ENCODE data around the gene ACVRL1. TPM values are rescaled to one million over a fixed set of nuclear protein-coding genes. Genes with fewer than 3 reads are reported as not detected.

Gene ACVRL1
- total RNA-seq, 3 donors from 2014 or later (not counting 1 experiment from before 2014, with no cell fraction given): 0.57 TPM; not detected in 2

DNA sequence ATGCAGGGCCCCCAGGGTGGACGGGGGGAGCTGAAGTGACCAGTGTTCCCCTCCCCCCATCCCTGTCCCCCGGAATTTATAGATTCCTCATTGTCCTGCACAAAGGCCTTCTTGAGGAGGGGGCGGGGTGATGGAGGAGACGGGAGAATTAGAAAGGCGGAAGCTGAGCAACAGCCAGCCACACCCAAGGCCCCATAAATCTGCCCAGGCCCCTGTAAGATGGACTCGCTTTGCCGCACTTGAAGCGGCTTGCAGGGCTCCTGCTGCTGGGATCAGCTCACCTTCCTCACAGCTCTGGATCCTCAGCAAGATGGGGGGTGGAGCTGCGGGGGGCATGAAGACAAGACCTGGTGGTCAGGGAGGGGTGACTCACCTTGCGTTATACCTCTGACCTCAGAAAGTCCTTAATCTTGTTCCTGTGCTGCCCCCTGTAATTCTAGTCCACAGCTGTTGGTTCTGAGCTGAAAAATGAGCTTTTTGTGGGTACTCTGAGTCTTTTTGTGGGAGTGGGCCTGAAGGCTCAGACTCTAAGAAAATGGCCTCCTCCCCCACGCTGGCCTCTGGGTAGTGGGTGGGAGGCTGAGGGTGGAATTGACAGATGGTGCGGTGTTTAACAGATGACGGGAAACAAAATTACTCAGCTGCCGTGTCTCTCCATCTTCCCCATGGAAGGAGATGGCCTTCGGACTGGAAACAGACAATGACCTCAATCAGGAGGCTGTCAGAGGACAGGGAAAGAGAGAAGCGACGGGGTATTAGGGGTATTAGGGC, 35.2 kb upstream of the ACVRL1 start:
- no peak overlapping the region for H3K4me3 Mint-ChIP-seq

DNA sequence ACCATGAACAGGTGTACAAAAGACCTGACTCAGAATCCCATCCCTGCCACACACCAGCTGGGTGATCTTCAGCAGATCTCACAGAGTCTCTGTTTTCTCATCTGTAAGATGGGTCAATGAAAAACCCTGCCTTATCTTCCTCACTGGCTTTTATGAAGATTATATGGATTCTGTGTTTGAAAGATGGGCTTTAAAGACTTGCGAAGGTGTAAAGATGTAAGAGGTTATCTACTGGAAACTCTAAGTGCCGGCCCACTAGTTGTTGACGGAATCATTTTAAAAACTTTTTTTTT, 34.7 kb upstream of the ACVRL1 start:
- no peak overlapping the region for H3K4me3 ChIP-seq (ENCODE audit: low read length)
- TF ChIP-seq, protein P1, sequence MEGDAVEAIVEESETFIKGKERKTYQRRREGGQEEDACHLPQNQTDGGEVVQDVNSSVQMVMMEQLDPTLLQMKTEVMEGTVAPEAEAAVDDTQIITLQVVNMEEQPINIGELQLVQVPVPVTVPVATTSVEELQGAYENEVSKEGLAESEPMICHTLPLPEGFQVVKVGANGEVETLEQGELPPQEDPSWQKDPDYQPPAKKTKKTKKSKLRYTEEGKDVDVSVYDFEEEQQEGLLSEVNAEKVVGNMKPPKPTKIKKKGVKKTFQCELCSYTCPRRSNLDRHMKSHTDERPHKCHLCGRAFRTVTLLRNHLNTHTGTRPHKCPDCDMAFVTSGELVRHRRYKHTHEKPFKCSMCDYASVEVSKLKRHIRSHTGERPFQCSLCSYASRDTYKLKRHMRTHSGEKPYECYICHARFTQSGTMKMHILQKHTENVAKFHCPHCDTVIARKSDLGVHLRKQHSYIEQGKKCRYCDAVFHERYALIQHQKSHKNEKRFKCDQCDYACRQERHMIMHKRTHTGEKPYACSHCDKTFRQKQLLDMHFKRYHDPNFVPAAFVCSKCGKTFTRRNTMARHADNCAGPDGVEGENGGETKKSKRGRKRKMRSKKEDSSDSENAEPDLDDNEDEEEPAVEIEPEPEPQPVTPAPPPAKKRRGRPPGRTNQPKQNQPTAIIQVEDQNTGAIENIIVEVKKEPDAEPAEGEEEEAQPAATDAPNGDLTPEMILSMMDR (IDR thresholded peaks at IDR 0.05): no peak
- no peaks in the 10 kb centered on the region for H3K9me3 ChIP-seq (ENCODE audit: control insufficient read depth, insufficient read depth, low read length)
- no peak for ATAC-seq
- H3K4me3 Mint-ChIP-seq: no peak overlapping the region
- H3K36me3 Mint-ChIP-seq: no peaks in the 10 kb centered on the region
- peaks cover 17% of the 10 kb centered on the region for H3K4me1 ChIP-seq (ENCODE audit: control insufficient read depth, insufficient read depth, low read length)
- peaks cover 41 to 46% of the 10 kb centered on the region in 2 donors for H3K27me3 Mint-ChIP-seq (ENCODE audit: low read depth in 2 of 2)
- no peak overlapping the region for H3K27ac ChIP-seq (ENCODE audit: low read length)
- peaks cover 19% of the 10 kb centered on the region for H3K27me3 ChIP-seq (ENCODE audit: control insufficient read depth, insufficient read depth, low read length)
- intact Hi-C loops (cut with micrococcal nuclease): no loop called here
- no peaks in the 10 kb centered on the region for H3K9me3 Mint-ChIP-seq
- H3K4me1 Mint-ChIP-seq: peaks cover 0 to 17% of the 10 kb centered on the region in 2 donors
- no peaks in the 10 kb centered on the region for H3K36me3 ChIP-seq (ENCODE audit: control insufficient read depth, insufficient read depth, low read length)
- no peak for DNase-seq
- WGBS (ENCODE audit: insufficient coverage): 100% methylated on average over 1 of the region's 3 CpGs
- H3K27ac Mint-ChIP-seq: no peak overlapping the region

More for the DNA sequence above, 35.2 kb upstream of the ACVRL1 start:
- H3K9me3 Mint-ChIP-seq: no peaks in the 10 kb centered on the region
- Histone ChIP-seq H3K4me1 (ENCODE audit: control insufficient read depth, insufficient read depth, low read length) (peaks cover 17% of the 10 kb centered on the region), H3K36me3 (ENCODE audit: control insufficient read depth, insufficient read depth, low read length) (no peaks in the 10 kb centered on the region), H3K4me3 (ENCODE audit: low read length) (no peak overlapping the region), H3K9me3 (ENCODE audit: control insufficient read depth, insufficient read depth, low read length) (no peaks in the 10 kb centered on the region), H3K27ac (ENCODE audit: low read length) (no peak overlapping the region), H3K27me3 (ENCODE audit: control insufficient read depth, insufficient read depth, low read length) (peaks cover 19% of the 10 kb centered on the region)
- TF ChIP-seq, protein P1 (IDR thresholded peaks at IDR 0.05): no peak
- H3K36me3 Mint-ChIP-seq: no peaks in the 10 kb centered on the region
- H3K27me3 Mint-ChIP-seq (ENCODE audit: low read depth in 2 of 2): peaks cover 47 to 51% of the 10 kb centered on the region in 2 donors
- ATAC-seq: no peak
- no peak overlapping the region for H3K27ac Mint-ChIP-seq
- no peak for DNase-seq
- WGBS (ENCODE audit: insufficient coverage): 87% methylated on average over 16 of the region's 17 CpGs
- peaks cover 0 to 17% of the 10 kb centered on the region in 2 donors for H3K4me1 Mint-ChIP-seq
- intact Hi-C loops (cut with micrococcal nuclease): no loop called here

DNA sequence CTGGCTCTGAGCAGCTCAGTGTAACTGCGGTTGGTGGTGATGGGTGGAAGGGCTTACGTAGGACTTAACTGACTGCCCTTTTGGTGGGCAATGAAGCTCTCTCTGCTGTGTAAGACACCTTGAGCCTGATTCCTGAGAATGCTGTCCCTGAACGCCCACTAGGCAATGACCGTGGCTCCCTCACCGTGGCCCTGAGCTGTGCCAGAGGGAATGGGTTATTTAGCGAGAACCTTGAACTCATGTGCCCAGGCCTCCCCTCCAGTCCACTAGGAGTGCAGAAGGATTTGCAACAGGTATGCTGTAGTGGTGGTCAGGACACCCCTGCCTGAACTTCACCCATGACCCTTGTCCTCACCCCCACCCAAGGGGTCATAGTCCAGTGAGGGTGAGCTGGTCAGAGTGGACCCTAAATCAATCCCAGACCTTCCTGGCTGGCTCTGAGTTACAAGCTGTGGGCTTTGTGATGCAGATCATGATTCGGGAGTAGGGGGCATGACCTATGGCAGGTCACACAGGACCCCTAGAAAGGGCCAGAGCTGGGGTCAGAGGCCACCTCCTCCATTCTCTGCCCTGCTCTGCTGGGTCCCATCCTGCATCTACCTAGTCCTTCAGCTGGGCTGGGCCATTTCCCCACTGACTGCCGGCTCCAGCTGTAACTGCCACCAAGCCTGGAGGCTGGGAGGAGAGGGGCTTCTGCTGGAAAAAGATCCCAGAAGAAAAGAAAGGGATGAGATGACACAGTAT, 33.9 kb upstream of the ACVRL1 start:
- Mint-ChIP-seq H3K36me3 (no peaks in the 10 kb centered on the region), H3K9me3 (no peaks in the 10 kb centered on the region), H3K27ac (no peak overlapping the region), H3K4me3 (no peak overlapping the region), H3K4me1 (peaks cover 0 to 17% of the 10 kb centered on the region in 2 donors), H3K27me3 (ENCODE audit: low read depth in 2 of 2) (peaks cover 33 to 39% of the 10 kb centered on the region in 2 donors)
- H3K4me3 ChIP-seq (ENCODE audit: low read length): no peak overlapping the region
- no peaks in the 10 kb centered on the region for H3K9me3 ChIP-seq (ENCODE audit: control insufficient read depth, insufficient read depth, low read length)
- no peak for ATAC-seq
- intact Hi-C loops (cut with micrococcal nuclease): no loop called here
- no peaks in the 10 kb centered on the region for H3K36me3 ChIP-seq (ENCODE audit: control insufficient read depth, insufficient read depth, low read length)
- DNase-seq: no peak
- H3K27me3 ChIP-seq (ENCODE audit: control insufficient read depth, insufficient read depth, low read length): peaks cover 19% of the 10 kb centered on the region
- WGBS (ENCODE audit: insufficient coverage): 87% methylated on average over 8 of the region's 8 CpGs
- TF ChIP-seq, protein P1 (IDR thresholded peaks at IDR 0.05): no peak
- no peak overlapping the region for H3K27ac ChIP-seq (ENCODE audit: low read length)
- H3K4me1 ChIP-seq (ENCODE audit: control insufficient read depth, insufficient read depth, low read length): peaks cover 17% of the 10 kb centered on the region
